SK-N-SH treated with all-trans-retinoic acid at 6 μM for 48 hours (cell line): Measurements from ENCODE around the gene CEP20.

ENCODE experiments used
- ATAC-seq: fragments of 200-7000 bp; cut with Tn5 transposase; 3 replicates; pipeline ENCODE4 v1.9.1; 2020; ENCODE audit warnings: mild to moderate bottlenecking, moderate library complexity
- ARNTL ChIP-seq: fragments of 450-650 bp; formaldehyde crosslinking; IDR thresholded peaks from 2 replicates; pipeline ENCODE4 v1.5.0; 2020; ENCODE audit warnings: low read depth, mild to moderate bottlenecking, moderate library complexity, borderline replicate concordance
- BACH2 ChIP-seq: fragments of 250-450 bp; sonication (Bioruptor Pico); IDR thresholded peaks from 2 replicates; pipeline ENCODE4 v1.9.0; 2021; ENCODE audit warnings: mild to moderate bottlenecking, borderline replicate concordance
- CSDC2 ChIP-seq: fragments of 250-450 bp; sonication (Bioruptor Pico); IDR thresholded peaks from 2 replicates; pipeline ENCODE4 v1.5.0; 2020; ENCODE audit warnings: mild to moderate bottlenecking, moderate library complexity
- CSRNP3 ChIP-seq: fragments of 250-450 bp; sonication (Bioruptor Pico); IDR thresholded peaks from 2 replicates; pipeline ENCODE4 v1.5.1; 2021; ENCODE audit warnings: mild to moderate bottlenecking, moderate library complexity
- ESRRG ChIP-seq: fragments of 250-450 bp; sonication (Bioruptor Pico); IDR thresholded peaks from 2 replicates; pipeline ENCODE4 v1.6.1; 2021; ENCODE audit warnings: mild to moderate bottlenecking
- GLIS3 ChIP-seq: fragments of 250-450 bp; sonication (Bioruptor Pico); IDR thresholded peaks from 2 replicates; pipeline ENCODE4 v1.5.0; 2020; ENCODE audit warnings: mild to moderate bottlenecking, moderate library complexity
- ISL1 ChIP-seq: fragments of 250-450 bp; sonication (Bioruptor Pico); IDR thresholded peaks from 2 replicates; pipeline ENCODE4 v2.1.2; 2022; ENCODE audit warnings: mild to moderate bottlenecking, moderate library complexity
- OSR1 ChIP-seq: fragments of 250-450 bp; sonication (Bioruptor Pico); IDR thresholded peaks from 2 replicates; pipeline ENCODE4 v1.8.0; 2022; ENCODE audit warnings: moderate library complexity, mild to moderate bottlenecking, inconsistent platforms
- POU6F1 ChIP-seq: fragments of 250-450 bp; sonication (Bioruptor Pico); IDR thresholded peaks from 2 replicates; pipeline ENCODE4 v1.8.0; 2021; ENCODE audit warnings: low read depth, mild to moderate bottlenecking, moderate library complexity, borderline replicate concordance
- PPARA ChIP-seq: fragments of 250-450 bp; sonication (Bioruptor Pico); IDR thresholded peaks from 2 replicates; pipeline ENCODE4 v1.5.0; 2020; ENCODE audit warnings: mild to moderate bottlenecking, borderline replicate concordance
- RARB ChIP-seq: fragments of 250-450 bp; sonication (Bioruptor Pico); IDR thresholded peaks from 2 replicates; pipeline ENCODE4 v1.8.0; 2021; ENCODE audit warnings: mild to moderate bottlenecking, moderate library complexity
- SNAI2 ChIP-seq: fragments of 250-450 bp; sonication (Bioruptor Pico); IDR thresholded peaks from 2 replicates; pipeline ENCODE4 v1.5.0; 2020; ENCODE audit warnings: mild to moderate bottlenecking, moderate library complexity
- TCF4 ChIP-seq: fragments of 250-450 bp; sonication (Bioruptor Pico); IDR thresholded peaks from 2 replicates; pipeline ENCODE4 v1.8.0; 2021; ENCODE audit warnings: mild to moderate bottlenecking, moderate library complexity, borderline replicate concordance
- TOX ChIP-seq: fragments of 250-450 bp; sonication (Bioruptor Pico); IDR thresholded peaks from 2 replicates; pipeline ENCODE4 v1.8.0; 2021; ENCODE audit warnings: mild to moderate bottlenecking, moderate library complexity, borderline replicate concordance
- TSHZ2 ChIP-seq: fragments of 250-450 bp; sonication (Bioruptor Pico); IDR thresholded peaks from 2 replicates; pipeline ENCODE4 v1.5.0; 2020; ENCODE audit warnings: mild to moderate bottlenecking, moderate library complexity
- ZC3H10 ChIP-seq: fragments of 250-450 bp; sonication (Bioruptor Pico); IDR thresholded peaks from 2 replicates; pipeline ENCODE4 v1.5.1; 2021; ENCODE audit warnings: mild to moderate bottlenecking, moderate library complexity
- ZFP30 ChIP-seq: fragments of 450-650 bp; formaldehyde crosslinking; IDR thresholded peaks from 2 replicates; pipeline ENCODE4 v1.5.0; 2022; ENCODE audit warnings: mild to moderate bottlenecking, moderate library complexity
- ZNF565 ChIP-seq: fragments of 450-650 bp; formaldehyde crosslinking; conservative IDR thresholded peaks from 2 replicates; pipeline ENCODE4 v1.5.0; 2020; ENCODE audit warnings: low read depth, mild to moderate bottlenecking, moderate library complexity
- ZNF70 ChIP-seq: fragments of 450-650 bp; formaldehyde crosslinking; IDR thresholded peaks from 2 replicates; pipeline ENCODE4 v1.5.0; 2020; ENCODE audit warnings: mild to moderate bottlenecking, moderate library complexity
- TF ChIP-seq, protein P1 (sequence below): fragments of 250-450 bp; sonication (Bioruptor Pico); IDR thresholded peaks from 2 replicates; pipeline ENCODE4 v1.5.1; 2020; ENCODE audit warnings: low read depth, mild to moderate bottlenecking, moderate library complexity

The CEP20 gene

GRCh38 chr16:15879255-15879811, 9.1 kb downstream of the CEP20 start:
- ATAC-seq = peak; percentile 80
- TF ChIP-seq ZC3H10 (CRISPR knock-in tag) = no peak
- no peak for TF ChIP-seq PPARA (CRISPR knock-in tag)
- no peak for TF ChIP-seq OSR1 (CRISPR knock-in tag)
- TF ChIP-seq GLIS3 (CRISPR knock-in tag) = no peak
- TF ChIP-seq ISL1 (CRISPR knock-in tag) = no peak
- TF ChIP-seq SNAI2 (CRISPR knock-in tag) = no peak
- TF ChIP-seq TSHZ2 (CRISPR knock-in tag) = no peak
- no peak for TF ChIP-seq POU6F1 (CRISPR knock-in tag)
- TF ChIP-seq ZNF70 (CRISPR knock-in tag) = no peak
- TF ChIP-seq CSDC2 (CRISPR knock-in tag) = no peak
- no peak for TF ChIP-seq TOX (CRISPR knock-in tag)
- TF ChIP-seq BACH2 (CRISPR knock-in tag) = no peak
- no peak for TF ChIP-seq ESRRG
- no peak for TF ChIP-seq TCF4 (CRISPR knock-in tag)
- TF ChIP-seq, protein P1, sequence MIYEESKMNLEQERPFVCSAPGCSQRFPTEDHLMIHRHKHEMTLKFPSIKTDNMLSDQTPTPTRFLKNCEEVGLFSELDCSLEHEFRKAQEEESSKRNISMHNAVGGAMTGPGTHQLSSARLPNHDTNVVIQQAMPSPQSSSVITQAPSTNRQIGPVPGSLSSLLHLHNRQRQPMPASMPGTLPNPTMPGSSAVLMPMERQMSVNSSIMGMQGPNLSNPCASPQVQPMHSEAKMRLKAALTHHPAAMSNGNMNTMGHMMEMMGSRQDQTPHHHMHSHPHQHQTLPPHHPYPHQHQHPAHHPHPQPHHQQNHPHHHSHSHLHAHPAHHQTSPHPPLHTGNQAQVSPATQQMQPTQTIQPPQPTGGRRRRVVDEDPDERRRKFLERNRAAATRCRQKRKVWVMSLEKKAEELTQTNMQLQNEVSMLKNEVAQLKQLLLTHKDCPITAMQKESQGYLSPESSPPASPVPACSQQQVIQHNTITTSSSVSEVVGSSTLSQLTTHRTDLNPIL (CRISPR knock-in tag) = no peak
- no peak for TF ChIP-seq RARB (CRISPR knock-in tag)

DNA sequence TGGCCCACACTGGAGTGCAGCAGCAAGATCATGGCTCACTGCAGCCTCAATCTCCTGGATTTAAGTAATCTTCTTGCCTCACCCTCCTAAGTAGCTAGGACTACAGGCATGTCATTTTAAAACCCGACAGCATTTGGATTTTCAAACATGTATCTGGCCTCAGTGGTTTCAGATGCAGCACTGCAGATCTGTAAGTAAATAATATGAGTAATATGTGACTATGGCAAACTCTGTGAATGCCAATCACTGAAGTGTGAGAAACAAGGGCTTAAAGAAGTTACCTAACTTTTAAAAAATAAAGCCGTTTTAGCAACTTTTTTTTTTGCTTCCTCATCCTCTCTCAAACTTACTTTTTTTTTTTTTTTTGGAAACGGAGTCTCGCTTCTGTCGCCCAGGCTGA, 11.9 kb downstream of the CEP20 start:
- no peak for ATAC-seq
- TF ChIP-seq CSDC2 (CRISPR knock-in tag) (no peak), CSRNP3 (no peak), ESRRG (no peak), TCF4 (CRISPR knock-in tag) (no peak), ARNTL (CRISPR knock-in tag) (no peak), BACH2 (CRISPR knock-in tag) (no peak), ZC3H10 (CRISPR knock-in tag) (no peak)

- peak; percentile 94 for ATAC-seq
- TF ChIP-seq ARNTL (CRISPR knock-in tag) = no peak
- TF ChIP-seq TOX (CRISPR knock-in tag) = no peak
- TF ChIP-seq ZC3H10 (CRISPR knock-in tag) = no peak
- TF ChIP-seq BACH2 (CRISPR knock-in tag) = no peak
- TF ChIP-seq, all 23 proteins: peak for 0
Measured at GRCh38 chr16:15874745-15875314, 13.6 kb downstream of the CEP20 start.

DNA sequence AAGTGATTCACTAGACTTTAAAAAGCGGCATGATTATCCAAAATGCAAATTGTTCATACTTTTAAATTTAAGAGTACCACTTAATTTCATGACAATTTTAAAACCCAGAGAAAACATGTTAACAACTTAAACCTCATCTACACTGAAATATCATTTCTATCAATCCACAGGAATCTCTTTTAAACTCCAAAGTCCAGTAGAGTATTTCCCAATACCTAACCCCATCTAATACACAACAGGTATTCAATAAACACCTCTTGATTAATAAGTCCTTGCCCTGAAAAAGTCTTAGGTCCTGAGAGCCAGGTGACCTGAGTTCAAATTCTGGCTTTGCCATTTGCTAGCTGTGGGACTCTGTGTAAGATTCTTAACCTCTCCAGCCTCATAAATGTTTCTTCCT, 14.7 kb downstream of the CEP20 start:
- ATAC-seq = no peak
- TF ChIP-seq SNAI2 (CRISPR knock-in tag) (no peak), RARB (CRISPR knock-in tag) (no peak), TCF4 (CRISPR knock-in tag) (no peak), ESRRG (no peak), ISL1 (CRISPR knock-in tag) (no peak), ZNF70 (CRISPR knock-in tag) (no peak), TSHZ2 (CRISPR knock-in tag) (no peak), POU6F1 (CRISPR knock-in tag) (no peak), ZNF565 (CRISPR knock-in tag) (no peak), CSRNP3 (no peak), ZFP30 (CRISPR knock-in tag) (no peak), ZC3H10 (CRISPR knock-in tag) (no peak), GLIS3 (CRISPR knock-in tag) (no peak)
